Activated T-cell treated with anti-CD3 and anti-CD28 coated beads, Interleukin-2, amount 50 U/mL, for 4 hours (primary cell): Measurements from ENCODE around the gene GSTM1. TPM values are rescaled to one million over a fixed set of nuclear protein-coding genes. Genes with fewer than 3 reads are reported as not detected.
"Not testable (repeated sequence)": the region's sequence is repeated elsewhere in the genome, so short reads cannot be mapped to it uniquely, and the experiment has no call there.

Source experiments
- ATAC-seq, 2 donors: fragments of 200-7000 bp; cut with Tn5 transposase; one replicate each; pipeline ENCODE4 v1.10.0; 2021
- DNase-seq: peaks from one replicate; pipeline ENCODE4 v3.0.0-alpha.2; 2020
- H3K27me3 Mint-ChIP-seq: one replicate; pipeline ENCODE4 v1.8.0; 2021; ENCODE audit warnings: low read depth, mixed read lengths
- H3K36me3 Mint-ChIP-seq: one replicate; pipeline ENCODE4 v1.8.0; 2022; ENCODE audit warnings: mixed read lengths; ENCODE audit not compliant: insufficient read depth
- H3K4me1 Mint-ChIP-seq: one replicate; pipeline ENCODE4 v1.8.0; 2021; ENCODE audit warnings: low read depth, mixed read lengths
- H3K4me3 Mint-ChIP-seq: one replicate; pipeline ENCODE4 v1.8.0; 2021; ENCODE audit warnings: mild to moderate bottlenecking, moderate library complexity, mixed read lengths
- H3K9me3 Mint-ChIP-seq: one replicate; pipeline ENCODE4 v1.8.0; 2021; ENCODE audit warnings: mixed read lengths
- total RNA-seq, 3 donors: library from RNA; stranded (reverse); gene quantifications; one replicate each; pipeline ENCODE4 v1.2.1, GENCODE V29; 2021

GSTM1 gene
- total RNA-seq, 3 donors from 2014 or later: 30.4 to 60.0 TPM; not detected in 1

- Mint-ChIP-seq H3K9me3 (no peaks in the 10 kb centered on the region), H3K36me3 (peaks cover 5% of the 10 kb centered on the region), H3K4me1 (peaks cover 16% of the 10 kb centered on the region), H3K27me3 (peaks cover 13% of the 10 kb centered on the region), H3K4me3 (no peak overlapping the region)
- DNase-seq (no peak), ATAC-seq (no peak)
Measured at GRCh38 chr1:109654519-109654918, 33.1 kb upstream of the GSTM1 start.

GRCh38 chr1:109655615-109656519, 31.8 kb upstream of the GSTM1 start, which contains the start of gene GSTM4:
Gene GSTM4 (plus strand): TSS chr1:109656099. CDS start chr1:109656390, 291 bp downstream.
- Mint-ChIP-seq H3K4me1 (peaks cover 16% of the 10 kb centered on the region), H3K9me3 (no peaks in the 10 kb centered on the region), H3K4me3 (peak within 1 kb of the TSS; percentile 88), H3K36me3 (peaks cover 5% of the 10 kb centered on the region), H3K27me3 (peaks cover 10% of the 10 kb centered on the region)
- DNase-seq (peak; percentile 43), ATAC-seq (peak; percentile 94 to 95)

GRCh38 chr1:109657395-109657794, 30.2 kb upstream of the GSTM1 start:
- ATAC-seq: no peak
- Mint-ChIP-seq H3K9me3 (no peaks in the 10 kb centered on the region), H3K4me3 (peak overlapping the region; percentile 88), H3K4me1 (peaks cover 16% of the 10 kb centered on the region), H3K36me3 (peaks cover 5% of the 10 kb centered on the region), H3K27me3 (peaks cover 6% of the 10 kb centered on the region)
- no peak for DNase-seq

GRCh38 chr1:109657970-109658369, 29.6 kb upstream of the GSTM1 start:
- Mint-ChIP-seq H3K27me3 (peaks cover 5% of the 10 kb centered on the region), H3K4me1 (peaks cover 16% of the 10 kb centered on the region), H3K4me3 (no peak overlapping the region), H3K36me3 (peaks cover 5% of the 10 kb centered on the region), H3K9me3 (no peaks in the 10 kb centered on the region)
- ATAC-seq: no peak
- no peak for DNase-seq

- ATAC-seq: no peak
- Mint-ChIP-seq H3K4me3 (no peak overlapping the region), H3K4me1 (peaks cover 16% of the 10 kb centered on the region), H3K36me3 (peaks cover 5% of the 10 kb centered on the region), H3K9me3 (no peaks in the 10 kb centered on the region), H3K27me3 (peaks cover 2% of the 10 kb centered on the region)
- DNase-seq: no peak
Measured at GRCh38 chr1:109658533-109659042, 29.0 kb upstream of the GSTM1 start.

GRCh38 chr1:109659145-109659544, 28.5 kb upstream of the GSTM1 start:
- no peak for DNase-seq
- Mint-ChIP-seq H3K27me3 (peaks cover 2% of the 10 kb centered on the region), H3K36me3 (peaks cover 5% of the 10 kb centered on the region), H3K9me3 (no peaks in the 10 kb centered on the region), H3K4me1 (peaks cover 16% of the 10 kb centered on the region), H3K4me3 (no peak overlapping the region)
- ATAC-seq: no peak

- H3K36me3 Mint-ChIP-seq: peaks cover 5% of the 10 kb centered on the region
- H3K27me3 Mint-ChIP-seq: no peaks in the 10 kb centered on the region
- ATAC-seq: no peak
- H3K4me3 Mint-ChIP-seq: no peak overlapping the region
- DNase-seq: no peak
- H3K9me3 Mint-ChIP-seq: no peaks in the 10 kb centered on the region
- H3K4me1 Mint-ChIP-seq: peaks cover 12% of the 10 kb centered on the region
Measured at GRCh38 chr1:109659997-109660690, 27.5 kb upstream of the GSTM1 start.

GRCh38 chr1:109660691-109661026, 27.0 kb upstream of the GSTM1 start:
- H3K27me3 Mint-ChIP-seq, DNase-seq, H3K9me3 Mint-ChIP-seq, H3K4me1 Mint-ChIP-seq, H3K36me3 Mint-ChIP-seq, ATAC-seq, H3K4me3 Mint-ChIP-seq: not testable (repeated sequence)

GRCh38 chr1:109661391-109661790, 26.2 kb upstream of the GSTM1 start:
- no peak for ATAC-seq
- no peaks in the 10 kb centered on the region for H3K9me3 Mint-ChIP-seq
- H3K4me1 Mint-ChIP-seq: peaks cover 3% of the 10 kb centered on the region
- H3K36me3 Mint-ChIP-seq: peaks cover 5% of the 10 kb centered on the region
- H3K27me3 Mint-ChIP-seq: no peaks in the 10 kb centered on the region
- H3K4me3 Mint-ChIP-seq: no peak overlapping the region
- DNase-seq: no peak

GRCh38 chr1:109664671-109665070, 22.9 kb upstream of the GSTM1 start:
- no peak overlapping the region for H3K4me3 Mint-ChIP-seq
- ATAC-seq: no peak

GRCh38 chr1:109667452-109668122, 20.0 kb upstream of the GSTM1 start, which contains the start of gene GSTM2:
Gene GSTM2 (plus strand): TSS chr1:109668057. CDS start chr1:109668116, 59 bp downstream.
- H3K27me3 Mint-ChIP-seq: no peaks in the 10 kb centered on the region
- DNase-seq (peak; percentile 75), ATAC-seq (peak; percentile 100)
- no peaks in the 10 kb centered on the region for H3K36me3 Mint-ChIP-seq
- H3K4me1 Mint-ChIP-seq: peaks cover 27% of the 10 kb centered on the region
- peak within 1 kb of the TSS; percentile 72 for H3K4me3 Mint-ChIP-seq
- H3K9me3 Mint-ChIP-seq: no peaks in the 10 kb centered on the region

More at GRCh38 chr1:109664671-109665070, 22.9 kb upstream of the GSTM1 start:
- Mint-ChIP-seq H3K4me1 (peaks cover 21% of the 10 kb centered on the region), H3K9me3 (no peaks in the 10 kb centered on the region), H3K27me3 (no peaks in the 10 kb centered on the region), H3K36me3 (no peaks in the 10 kb centered on the region)
- no peak for DNase-seq

GRCh38 chr1:109668123-109668775, 19.4 kb upstream of the GSTM1 start:
- ATAC-seq (peak; percentile 38 to 42), DNase-seq (no peak)
- H3K9me3 Mint-ChIP-seq: no peaks in the 10 kb centered on the region
- H3K4me3 Mint-ChIP-seq: peak overlapping the region; percentile 72
- no peaks in the 10 kb centered on the region for H3K27me3 Mint-ChIP-seq
- no peaks in the 10 kb centered on the region for H3K36me3 Mint-ChIP-seq
- H3K4me1 Mint-ChIP-seq: peaks cover 27% of the 10 kb centered on the region

- DNase-seq (no peak), ATAC-seq (no peak)
- peak overlapping the region; percentile 17 for H3K4me3 Mint-ChIP-seq
Measured at GRCh38 chr1:109669246-109669948, 18.2 kb upstream of the GSTM1 start.

More at GRCh38 chr1:109669246-109669948, 18.2 kb upstream of the GSTM1 start:
- H3K27me3 Mint-ChIP-seq: no peaks in the 10 kb centered on the region
- no peaks in the 10 kb centered on the region for H3K36me3 Mint-ChIP-seq
- no peaks in the 10 kb centered on the region for H3K9me3 Mint-ChIP-seq
- H3K4me1 Mint-ChIP-seq: peaks cover 27% of the 10 kb centered on the region
